GM23338 (cell line): ENCODE results near the gene GDF11.

Source experiments
- CTCF ChIP-seq, 2 experiments: fragments of 200-600 bp in 1 of 2; sonication (generic) in 1 of 2; conservative IDR thresholded peaks; 2 replicates each; pipeline versions ENCODE4 v1.5.1 to v1.6.1; 2016 to 2017; ENCODE audit warnings: antibody characterized with exemption in 2 of 2, low read depth in 2 of 2, mild to moderate bottlenecking in 2 of 2, moderate library complexity in 1 of 2
- EZH2 ChIP-seq: fragments of 200-600 bp; sonication (generic); IDR thresholded peaks from one replicate; pipeline ENCODE4 v1.8.0; 2017; ENCODE audit warnings: antibody characterized with exemption, mild to moderate bottlenecking, low read depth; ENCODE audit not compliant: unreplicated experiment
- EZH2phosphoT487 ChIP-seq: fragments of 200-600 bp; sonication (generic); IDR thresholded peaks from one replicate; pipeline ENCODE4 v1.8.1; 2018; ENCODE audit warnings: antibody characterized with exemption; ENCODE audit not compliant: unreplicated experiment
- JUNB ChIP-seq: IDR thresholded peaks from one replicate; pipeline ENCODE4 v1.6.1; 2016; ENCODE audit warnings: antibody characterized with exemption; ENCODE audit not compliant: unreplicated experiment
- NANOG ChIP-seq: IDR thresholded peaks from 2 replicates; pipeline ENCODE4 v1.6.1; 2016; ENCODE audit warnings: antibody characterized with exemption, borderline replicate concordance
- POLR2AphosphoS5 ChIP-seq: IDR thresholded peaks from 2 replicates; pipeline ENCODE4 v1.6.1; 2016; ENCODE audit warnings: antibody characterized with exemption, low read depth
- REST ChIP-seq: IDR thresholded peaks from one replicate; pipeline ENCODE4 v1.6.1; 2018; ENCODE audit warnings: antibody characterized with exemption; ENCODE audit not compliant: unreplicated experiment
- STAT1 ChIP-seq: IDR thresholded peaks from one replicate; pipeline ENCODE4 v1.6.1; 2016; ENCODE audit warnings: antibody characterized with exemption; ENCODE audit not compliant: unreplicated experiment
- ZNF331 ChIP-seq: fragments of 250-450 bp; sonication (Bioruptor Pico); IDR thresholded peaks from 2 replicates; pipeline ENCODE4 v1.5.0; 2020; ENCODE audit warnings: low read depth, mild to moderate bottlenecking, moderate library complexity
- ZNF462 ChIP-seq: fragments of 250-450 bp; sonication (Bioruptor Pico); IDR thresholded peaks from 2 replicates; pipeline ENCODE4 v1.5.0; 2020; ENCODE audit warnings: mild to moderate bottlenecking, moderate library complexity

DNA sequence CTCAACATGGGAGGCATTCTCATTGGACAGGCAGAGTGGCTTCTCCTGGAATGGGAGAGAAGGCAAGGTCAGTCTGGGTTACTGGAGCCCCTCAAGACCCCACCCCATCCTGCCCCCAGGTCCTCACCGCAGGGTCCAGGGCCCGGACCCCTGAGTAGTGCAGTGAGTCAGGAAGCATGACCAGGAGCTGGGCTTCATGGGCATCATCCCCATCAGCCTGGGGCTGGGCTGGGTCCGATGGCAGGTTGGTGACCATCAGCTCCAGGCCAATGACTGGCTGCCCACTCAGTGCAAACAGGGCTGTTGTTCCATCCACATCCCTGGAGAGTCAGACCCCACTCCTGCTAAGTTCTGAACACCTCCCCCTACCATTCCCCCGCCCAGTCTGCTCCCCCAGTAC is 48.3 kb upstream of the GDF11 start:
- no peak for TF ChIP-seq CTCF (conservative IDR thresholded peaks at IDR 0.05; ENCODE audit: low read depth in 2 of 2)
- no peak for TF ChIP-seq EZH2
- no peak for TF ChIP-seq POLR2AphosphoS5
- TF ChIP-seq NANOG = no peak
- TF ChIP-seq REST = no peak
- TF ChIP-seq EZH2phosphoT487 = no peak
- TF ChIP-seq ZNF331 (CRISPR knock-in tag) = no peak
- no peak for TF ChIP-seq STAT1
- TF ChIP-seq JUNB = no peak
- no peak for TF ChIP-seq ZNF462
